NT2/D1 (cell line): ENCODE data around the gene SNAP47.

Source experiments
- SUZ12 ChIP-seq: IDR thresholded peaks from 2 replicates; pipeline ENCODE4 v1.6.1; 2011; ENCODE audit not compliant: insufficient read length, insufficient read depth; ENCODE audit errors: extremely low read depth
- YY1 ChIP-seq: IDR thresholded peaks from 2 replicates; pipeline ENCODE4 v1.6.1; 2011; ENCODE audit not compliant: insufficient read length, insufficient read depth
- ZNF274 ChIP-seq: IDR thresholded peaks from 2 replicates; pipeline ENCODE4 v1.6.1; 2011; ENCODE audit warnings: mild to moderate bottlenecking, low read depth, low read length

GRCh38 chr1:227797144-227797543 is 61.9 kb downstream of the SNAP47 start:
- no peak for TF ChIP-seq YY1
- no peak for TF ChIP-seq ZNF274
- no peak for TF ChIP-seq SUZ12
